ENCODE measurements around the gene PWP2.
A peak's percentile ranks its signal among the peaks of the same experiment; 100 is the strongest.

The PWP2 gene

DNA sequence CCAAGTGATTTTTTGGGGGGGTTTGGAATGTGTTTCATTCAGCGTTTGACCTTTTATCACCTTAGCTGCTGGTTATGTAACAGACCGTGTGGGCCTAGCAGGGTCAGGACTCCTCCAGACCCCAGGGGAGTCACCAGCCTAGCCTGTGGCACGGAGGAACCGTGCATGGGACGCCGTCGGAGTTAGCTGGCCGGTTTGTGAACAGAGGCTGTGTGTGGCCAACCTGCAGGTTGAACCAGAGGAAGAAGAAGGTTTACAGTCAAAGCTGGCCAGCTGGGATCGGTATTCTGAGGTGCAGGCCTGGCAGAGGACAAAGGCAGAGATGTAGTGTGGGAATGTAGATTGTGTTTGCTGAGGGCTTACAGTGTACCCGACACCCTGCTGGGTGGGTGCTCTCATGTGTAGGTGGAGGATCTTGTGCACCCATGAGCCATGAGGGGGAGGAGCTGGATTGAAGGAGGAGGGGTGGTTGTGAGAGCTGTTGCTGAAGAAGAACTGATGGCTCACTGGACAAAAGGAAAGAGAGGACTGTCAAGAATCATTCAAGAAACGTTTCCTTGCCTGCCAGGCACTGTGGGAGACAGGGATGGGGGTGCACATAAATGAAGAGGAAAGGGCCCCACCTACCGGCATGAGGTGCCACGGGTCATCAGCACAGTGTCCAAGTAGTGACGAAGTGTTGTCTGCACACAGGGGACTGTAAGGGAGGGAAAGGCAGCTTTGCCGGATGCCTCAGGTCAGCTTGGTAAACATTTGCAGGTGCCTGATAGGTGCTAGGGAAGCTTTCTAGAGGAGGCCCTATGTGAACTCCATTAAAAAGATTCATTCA lies 40.0 kb upstream of the PWP2 start:
- Histone ChIP-seq H3K9me3 (ENCODE audit: control insufficient read depth, low read length) (no peaks in the 10 kb centered on the region), H3K27ac (ENCODE audit: insufficient read depth, low read length, poor library complexity, severe bottlenecking) (no peak overlapping the region), H3K4me1 (ENCODE audit: control insufficient read depth, insufficient read depth, low read length, poor library complexity, severe bottlenecking) (peaks cover 17% of the 10 kb centered on the region), H3K4me3 (ENCODE audit: insufficient read depth, low read depth, low read length, poor library complexity, severe bottlenecking) (no peak overlapping the region), H3K27me3 (replicated peaks; ENCODE audit: control insufficient read depth, insufficient read depth, low read length, poor library complexity, severe bottlenecking) (no peaks in the 10 kb centered on the region), H3K36me3 (ENCODE audit: control insufficient read depth, insufficient read depth, low read length) (peaks cover 54% of the 10 kb centered on the region)
- DNase-seq, result no peak

DNA sequence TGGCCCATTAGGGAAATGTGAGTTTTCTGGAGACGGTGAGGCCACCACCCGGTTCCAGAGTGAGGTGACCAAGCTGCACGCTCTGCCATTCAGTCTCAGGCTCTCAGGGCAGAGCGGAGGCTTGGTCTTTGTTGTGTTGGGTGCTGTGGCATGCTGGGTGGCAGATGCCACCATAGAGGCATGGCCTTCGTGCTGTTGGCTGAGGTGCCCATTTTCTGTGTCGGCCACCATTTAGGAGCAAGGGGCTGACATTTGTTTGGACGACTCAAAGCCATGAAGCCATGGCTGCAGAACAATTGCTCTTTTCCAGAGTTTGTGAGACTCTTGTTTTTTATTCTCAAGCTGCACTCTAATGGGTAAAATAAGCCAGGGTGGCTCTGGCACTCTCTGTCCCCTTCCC lies 36.8 kb upstream of the PWP2 start:
- no peak for DNase-seq
- Histone ChIP-seq H3K27me3 (replicated peaks; ENCODE audit: control insufficient read depth, insufficient read depth, low read length, poor library complexity, severe bottlenecking) (no peaks in the 10 kb centered on the region), H3K36me3 (ENCODE audit: control insufficient read depth, insufficient read depth, low read length) (peaks cover 55% of the 10 kb centered on the region)

DNA sequence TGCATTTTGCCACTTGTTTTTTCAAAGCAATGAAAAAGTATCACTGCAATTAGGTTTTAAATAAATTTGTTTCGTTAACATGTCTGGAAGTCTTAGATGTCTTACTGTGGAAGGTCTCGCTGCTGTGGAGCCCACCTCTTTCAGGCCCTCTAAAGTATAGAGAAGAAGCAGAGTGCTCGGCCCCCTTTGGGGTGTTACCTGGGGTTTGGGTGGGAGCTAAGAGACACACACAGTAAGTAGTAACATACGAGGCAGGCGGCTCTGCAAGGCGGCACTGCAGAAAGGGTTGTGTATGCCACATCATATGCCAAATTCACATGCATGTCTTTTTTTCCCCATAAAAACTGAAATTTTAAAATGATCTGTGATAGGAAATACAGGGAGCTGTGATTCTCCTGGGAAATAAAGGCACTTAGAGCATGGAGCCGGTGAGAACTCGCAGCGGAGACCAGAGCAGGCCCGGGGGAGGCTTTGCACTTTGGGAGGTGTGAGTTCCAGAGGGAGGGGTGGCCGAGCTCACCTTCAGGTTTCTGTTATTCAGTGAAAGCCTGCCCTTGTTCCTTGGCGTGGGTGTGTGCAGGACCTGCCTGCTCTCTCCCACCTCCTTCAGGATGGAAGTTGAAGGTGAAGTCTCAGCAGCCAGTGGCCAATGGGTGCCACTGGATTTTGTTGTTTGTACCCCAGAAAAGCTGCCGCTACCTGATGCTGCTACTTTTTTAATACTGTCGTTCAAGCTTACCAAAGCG lies 35.7 kb upstream of the PWP2 start:
- Histone ChIP-seq H3K27me3 (replicated peaks; ENCODE audit: control insufficient read depth, insufficient read depth, low read length, poor library complexity, severe bottlenecking) (no peaks in the 10 kb centered on the region), H3K4me1 (ENCODE audit: control insufficient read depth, insufficient read depth, low read length, poor library complexity, severe bottlenecking) (no peaks in the 10 kb centered on the region), H3K27ac (ENCODE audit: insufficient read depth, low read length, poor library complexity, severe bottlenecking) (no peak overlapping the region), H3K9me3 (ENCODE audit: control insufficient read depth, low read length) (no peaks in the 10 kb centered on the region), H3K4me3 (ENCODE audit: insufficient read depth, low read depth, low read length, poor library complexity, severe bottlenecking) (no peak overlapping the region), H3K36me3 (ENCODE audit: control insufficient read depth, insufficient read depth, low read length) (peaks cover 61% of the 10 kb centered on the region)
- DNase-seq, result no peak

More for the DNA sequence above, 36.8 kb upstream of the PWP2 start:
- no peak overlapping the region for H3K4me3 ChIP-seq (ENCODE audit: insufficient read depth, low read depth, low read length, poor library complexity, severe bottlenecking)
- no peak overlapping the region for H3K27ac ChIP-seq (ENCODE audit: insufficient read depth, low read length, poor library complexity, severe bottlenecking)
- H3K4me1 ChIP-seq (ENCODE audit: control insufficient read depth, insufficient read depth, low read length, poor library complexity, severe bottlenecking), result peaks cover 9% of the 10 kb centered on the region
- H3K9me3 ChIP-seq (ENCODE audit: control insufficient read depth, low read length), result no peaks in the 10 kb centered on the region

- Histone ChIP-seq H3K27me3 (replicated peaks; ENCODE audit: control insufficient read depth, insufficient read depth, low read length, poor library complexity, severe bottlenecking) (no peaks in the 10 kb centered on the region), H3K36me3 (ENCODE audit: control insufficient read depth, insufficient read depth, low read length) (peaks cover 61% of the 10 kb centered on the region), H3K27ac (ENCODE audit: insufficient read depth, low read length, poor library complexity, severe bottlenecking) (no peak overlapping the region), H3K4me3 (ENCODE audit: insufficient read depth, low read depth, low read length, poor library complexity, severe bottlenecking) (no peak overlapping the region), H3K9me3 (ENCODE audit: control insufficient read depth, low read length) (no peaks in the 10 kb centered on the region), H3K4me1 (ENCODE audit: control insufficient read depth, insufficient read depth, low read length, poor library complexity, severe bottlenecking) (no peaks in the 10 kb centered on the region)
- DNase-seq, result no peak
Observed at GRCh38 chr21:44072111-44072510, 35.1 kb upstream of the PWP2 start.

GRCh38 chr21:44074315-44074958 lies 32.8 kb upstream of the PWP2 start:
- H3K27me3 ChIP-seq (replicated peaks; ENCODE audit: control insufficient read depth, insufficient read depth, low read length, poor library complexity, severe bottlenecking), result no peaks in the 10 kb centered on the region
- peaks cover 7% of the 10 kb centered on the region for H3K4me1 ChIP-seq (ENCODE audit: control insufficient read depth, insufficient read depth, low read length, poor library complexity, severe bottlenecking)
- H3K27ac ChIP-seq (ENCODE audit: insufficient read depth, low read length, poor library complexity, severe bottlenecking), result no peak overlapping the region
- H3K4me3 ChIP-seq (ENCODE audit: insufficient read depth, low read depth, low read length, poor library complexity, severe bottlenecking), result no peak overlapping the region
- no peaks in the 10 kb centered on the region for H3K9me3 ChIP-seq (ENCODE audit: control insufficient read depth, low read length)
- H3K36me3 ChIP-seq (ENCODE audit: control insufficient read depth, insufficient read depth, low read length), result peaks cover 57% of the 10 kb centered on the region
- no peak for DNase-seq

DNA sequence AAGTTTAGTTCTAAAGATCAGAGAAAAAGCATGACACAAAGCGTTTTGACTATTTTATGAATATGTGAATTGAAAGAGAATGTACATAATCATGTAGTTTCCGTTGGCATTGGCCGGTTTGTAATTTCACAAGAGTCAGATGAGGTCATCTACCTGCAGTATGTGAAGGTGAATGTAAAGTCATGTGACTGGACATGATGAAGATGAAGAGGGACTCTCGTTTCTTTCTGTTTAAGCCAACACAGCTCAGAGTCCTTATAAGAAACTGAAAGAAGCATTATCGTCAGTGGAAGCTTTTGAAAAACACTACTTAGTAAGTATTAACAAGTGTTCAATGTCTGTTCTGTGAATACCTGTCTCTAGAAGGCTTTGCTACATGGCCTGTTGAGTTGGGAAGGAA lies 30.9 kb upstream of the PWP2 start:
- peaks cover 49% of the 10 kb centered on the region for H3K36me3 ChIP-seq (ENCODE audit: control insufficient read depth, insufficient read depth, low read length)
- DNase-seq, result no peak
- peaks cover 7% of the 10 kb centered on the region for H3K4me1 ChIP-seq (ENCODE audit: control insufficient read depth, insufficient read depth, low read length, poor library complexity, severe bottlenecking)
- H3K9me3 ChIP-seq (ENCODE audit: control insufficient read depth, low read length), result no peaks in the 10 kb centered on the region
- no peak overlapping the region for H3K27ac ChIP-seq (ENCODE audit: insufficient read depth, low read length, poor library complexity, severe bottlenecking)
- H3K4me3 ChIP-seq (ENCODE audit: insufficient read depth, low read depth, low read length, poor library complexity, severe bottlenecking), result no peak overlapping the region
- H3K27me3 ChIP-seq (replicated peaks; ENCODE audit: control insufficient read depth, insufficient read depth, low read length, poor library complexity, severe bottlenecking), result no peaks in the 10 kb centered on the region

GRCh38 chr21:44078411-44078981 lies 28.7 kb upstream of the PWP2 start:
- H3K4me1 ChIP-seq (ENCODE audit: control insufficient read depth, insufficient read depth, low read length, poor library complexity, severe bottlenecking), result peaks cover 22% of the 10 kb centered on the region
- no peak overlapping the region for H3K27ac ChIP-seq (ENCODE audit: insufficient read depth, low read length, poor library complexity, severe bottlenecking)
- no peaks in the 10 kb centered on the region for H3K9me3 ChIP-seq (ENCODE audit: control insufficient read depth, low read length)
- no peaks in the 10 kb centered on the region for H3K27me3 ChIP-seq (replicated peaks; ENCODE audit: control insufficient read depth, insufficient read depth, low read length, poor library complexity, severe bottlenecking)
- peaks cover 54% of the 10 kb centered on the region for H3K36me3 ChIP-seq (ENCODE audit: control insufficient read depth, insufficient read depth, low read length)
- H3K4me3 ChIP-seq (ENCODE audit: insufficient read depth, low read depth, low read length, poor library complexity, severe bottlenecking), result no peak overlapping the region
- DNase-seq, result no peak

GRCh38 chr21:44079446-44079845 lies 27.8 kb upstream of the PWP2 start:
- peaks cover 46% of the 10 kb centered on the region for H3K36me3 ChIP-seq (ENCODE audit: control insufficient read depth, insufficient read depth, low read length)
- peaks cover 31% of the 10 kb centered on the region for H3K4me1 ChIP-seq (ENCODE audit: control insufficient read depth, insufficient read depth, low read length, poor library complexity, severe bottlenecking)
- no peak for DNase-seq
- H3K27me3 ChIP-seq (replicated peaks; ENCODE audit: control insufficient read depth, insufficient read depth, low read length, poor library complexity, severe bottlenecking), result no peaks in the 10 kb centered on the region
- H3K9me3 ChIP-seq (ENCODE audit: control insufficient read depth, low read length), result no peaks in the 10 kb centered on the region
- H3K27ac ChIP-seq (ENCODE audit: insufficient read depth, low read length, poor library complexity, severe bottlenecking), result peak overlapping the region; percentile 26
- no peak overlapping the region for H3K4me3 ChIP-seq (ENCODE audit: insufficient read depth, low read depth, low read length, poor library complexity, severe bottlenecking)

DNA sequence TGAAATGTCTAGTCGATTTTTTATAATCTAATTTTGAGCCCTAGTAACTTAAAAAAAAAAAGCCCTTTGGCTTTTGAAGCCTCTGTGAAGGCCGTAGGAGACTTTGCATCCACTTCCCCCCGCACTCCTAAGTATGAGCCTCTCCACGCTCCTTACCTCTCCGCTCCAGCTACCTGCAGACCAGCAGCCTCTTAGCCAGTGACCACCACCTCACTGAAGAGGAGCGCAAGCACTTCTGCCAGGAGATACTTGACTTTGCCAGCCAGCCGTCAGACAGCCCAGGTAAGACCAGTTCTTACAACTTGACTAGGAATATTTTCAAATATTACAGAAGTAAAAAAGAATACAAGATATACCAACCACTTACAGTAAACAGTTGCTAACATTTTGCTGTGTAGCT lies 27.4 kb upstream of the PWP2 start:
- Histone ChIP-seq H3K36me3 (ENCODE audit: control insufficient read depth, insufficient read depth, low read length) (peaks cover 42% of the 10 kb centered on the region), H3K4me3 (ENCODE audit: insufficient read depth, low read depth, low read length, poor library complexity, severe bottlenecking) (no peak overlapping the region), H3K4me1 (ENCODE audit: control insufficient read depth, insufficient read depth, low read length, poor library complexity, severe bottlenecking) (peaks cover 35% of the 10 kb centered on the region), H3K27me3 (replicated peaks; ENCODE audit: control insufficient read depth, insufficient read depth, low read length, poor library complexity, severe bottlenecking) (no peaks in the 10 kb centered on the region), H3K9me3 (ENCODE audit: control insufficient read depth, low read length) (no peaks in the 10 kb centered on the region), H3K27ac (ENCODE audit: insufficient read depth, low read length, poor library complexity, severe bottlenecking) (no peak overlapping the region)
- DNase-seq, result no peak
